GM23338 (cell line): ENCODE measurements around the gene RIOK1.

ENCODE experiments used
- POLR2AphosphoS5 ChIP-seq: IDR thresholded peaks from 2 replicates; pipeline ENCODE4 v1.6.1; 2016; ENCODE audit warnings: antibody characterized with exemption, low read depth
- TF ChIP-seq, protein P1 (sequence below), 2 experiments: fragments of 200-600 bp in 1 of 2; sonication (generic) in 1 of 2; conservative IDR thresholded peaks; 2 replicates each; pipeline versions ENCODE4 v1.5.1 to v1.6.1; 2016 to 2017; ENCODE audit warnings: antibody characterized with exemption in 2 of 2, low read depth in 2 of 2, mild to moderate bottlenecking in 2 of 2, moderate library complexity in 1 of 2
- TF ChIP-seq, protein P2 (sequence below): IDR thresholded peaks from one replicate; pipeline ENCODE4 v1.6.1; 2018; ENCODE audit warnings: antibody characterized with exemption; ENCODE audit not compliant: unreplicated experiment

DNA sequence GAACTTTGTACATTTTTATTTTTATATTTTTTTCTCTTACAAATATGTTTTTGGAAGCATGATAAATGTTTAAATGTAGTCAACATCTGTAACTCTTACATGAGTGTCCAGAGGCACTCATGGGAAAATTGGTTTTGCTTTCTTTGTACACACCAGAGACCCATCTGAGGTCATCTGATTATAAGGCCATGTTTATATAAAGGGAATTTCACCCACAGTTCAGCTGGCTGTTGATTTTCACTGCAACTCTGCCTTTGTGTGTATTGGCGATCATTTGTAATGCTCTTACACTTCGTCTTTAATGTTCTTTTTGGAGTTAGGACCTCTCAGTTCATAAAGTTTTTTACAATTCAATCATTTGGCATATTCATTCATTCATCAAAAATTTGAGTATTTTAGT is 28.1 kb downstream of the RIOK1 start:
- TF ChIP-seq POLR2AphosphoS5: no peak
- TF ChIP-seq, protein P1, sequence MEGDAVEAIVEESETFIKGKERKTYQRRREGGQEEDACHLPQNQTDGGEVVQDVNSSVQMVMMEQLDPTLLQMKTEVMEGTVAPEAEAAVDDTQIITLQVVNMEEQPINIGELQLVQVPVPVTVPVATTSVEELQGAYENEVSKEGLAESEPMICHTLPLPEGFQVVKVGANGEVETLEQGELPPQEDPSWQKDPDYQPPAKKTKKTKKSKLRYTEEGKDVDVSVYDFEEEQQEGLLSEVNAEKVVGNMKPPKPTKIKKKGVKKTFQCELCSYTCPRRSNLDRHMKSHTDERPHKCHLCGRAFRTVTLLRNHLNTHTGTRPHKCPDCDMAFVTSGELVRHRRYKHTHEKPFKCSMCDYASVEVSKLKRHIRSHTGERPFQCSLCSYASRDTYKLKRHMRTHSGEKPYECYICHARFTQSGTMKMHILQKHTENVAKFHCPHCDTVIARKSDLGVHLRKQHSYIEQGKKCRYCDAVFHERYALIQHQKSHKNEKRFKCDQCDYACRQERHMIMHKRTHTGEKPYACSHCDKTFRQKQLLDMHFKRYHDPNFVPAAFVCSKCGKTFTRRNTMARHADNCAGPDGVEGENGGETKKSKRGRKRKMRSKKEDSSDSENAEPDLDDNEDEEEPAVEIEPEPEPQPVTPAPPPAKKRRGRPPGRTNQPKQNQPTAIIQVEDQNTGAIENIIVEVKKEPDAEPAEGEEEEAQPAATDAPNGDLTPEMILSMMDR (conservative IDR thresholded peaks at IDR 0.05; ENCODE audit: low read depth in 2 of 2): no peak
- TF ChIP-seq, protein P2, sequence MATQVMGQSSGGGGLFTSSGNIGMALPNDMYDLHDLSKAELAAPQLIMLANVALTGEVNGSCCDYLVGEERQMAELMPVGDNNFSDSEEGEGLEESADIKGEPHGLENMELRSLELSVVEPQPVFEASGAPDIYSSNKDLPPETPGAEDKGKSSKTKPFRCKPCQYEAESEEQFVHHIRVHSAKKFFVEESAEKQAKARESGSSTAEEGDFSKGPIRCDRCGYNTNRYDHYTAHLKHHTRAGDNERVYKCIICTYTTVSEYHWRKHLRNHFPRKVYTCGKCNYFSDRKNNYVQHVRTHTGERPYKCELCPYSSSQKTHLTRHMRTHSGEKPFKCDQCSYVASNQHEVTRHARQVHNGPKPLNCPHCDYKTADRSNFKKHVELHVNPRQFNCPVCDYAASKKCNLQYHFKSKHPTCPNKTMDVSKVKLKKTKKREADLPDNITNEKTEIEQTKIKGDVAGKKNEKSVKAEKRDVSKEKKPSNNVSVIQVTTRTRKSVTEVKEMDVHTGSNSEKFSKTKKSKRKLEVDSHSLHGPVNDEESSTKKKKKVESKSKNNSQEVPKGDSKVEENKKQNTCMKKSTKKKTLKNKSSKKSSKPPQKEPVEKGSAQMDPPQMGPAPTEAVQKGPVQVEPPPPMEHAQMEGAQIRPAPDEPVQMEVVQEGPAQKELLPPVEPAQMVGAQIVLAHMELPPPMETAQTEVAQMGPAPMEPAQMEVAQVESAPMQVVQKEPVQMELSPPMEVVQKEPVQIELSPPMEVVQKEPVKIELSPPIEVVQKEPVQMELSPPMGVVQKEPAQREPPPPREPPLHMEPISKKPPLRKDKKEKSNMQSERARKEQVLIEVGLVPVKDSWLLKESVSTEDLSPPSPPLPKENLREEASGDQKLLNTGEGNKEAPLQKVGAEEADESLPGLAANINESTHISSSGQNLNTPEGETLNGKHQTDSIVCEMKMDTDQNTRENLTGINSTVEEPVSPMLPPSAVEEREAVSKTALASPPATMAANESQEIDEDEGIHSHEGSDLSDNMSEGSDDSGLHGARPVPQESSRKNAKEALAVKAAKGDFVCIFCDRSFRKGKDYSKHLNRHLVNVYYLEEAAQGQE: no peak
